GM21717 (cell line): ENCODE data around the gene ACP1.

Experiments
- ATAC-seq: cut with Tn5 transposase; IDR thresholded peaks from one replicate; pipeline ENCODE4 v1.9.1; 2021; ENCODE audit warnings: mild to moderate bottlenecking, moderate library complexity; ENCODE audit not compliant: unreplicated experiment

ACP1 gene

DNA sequence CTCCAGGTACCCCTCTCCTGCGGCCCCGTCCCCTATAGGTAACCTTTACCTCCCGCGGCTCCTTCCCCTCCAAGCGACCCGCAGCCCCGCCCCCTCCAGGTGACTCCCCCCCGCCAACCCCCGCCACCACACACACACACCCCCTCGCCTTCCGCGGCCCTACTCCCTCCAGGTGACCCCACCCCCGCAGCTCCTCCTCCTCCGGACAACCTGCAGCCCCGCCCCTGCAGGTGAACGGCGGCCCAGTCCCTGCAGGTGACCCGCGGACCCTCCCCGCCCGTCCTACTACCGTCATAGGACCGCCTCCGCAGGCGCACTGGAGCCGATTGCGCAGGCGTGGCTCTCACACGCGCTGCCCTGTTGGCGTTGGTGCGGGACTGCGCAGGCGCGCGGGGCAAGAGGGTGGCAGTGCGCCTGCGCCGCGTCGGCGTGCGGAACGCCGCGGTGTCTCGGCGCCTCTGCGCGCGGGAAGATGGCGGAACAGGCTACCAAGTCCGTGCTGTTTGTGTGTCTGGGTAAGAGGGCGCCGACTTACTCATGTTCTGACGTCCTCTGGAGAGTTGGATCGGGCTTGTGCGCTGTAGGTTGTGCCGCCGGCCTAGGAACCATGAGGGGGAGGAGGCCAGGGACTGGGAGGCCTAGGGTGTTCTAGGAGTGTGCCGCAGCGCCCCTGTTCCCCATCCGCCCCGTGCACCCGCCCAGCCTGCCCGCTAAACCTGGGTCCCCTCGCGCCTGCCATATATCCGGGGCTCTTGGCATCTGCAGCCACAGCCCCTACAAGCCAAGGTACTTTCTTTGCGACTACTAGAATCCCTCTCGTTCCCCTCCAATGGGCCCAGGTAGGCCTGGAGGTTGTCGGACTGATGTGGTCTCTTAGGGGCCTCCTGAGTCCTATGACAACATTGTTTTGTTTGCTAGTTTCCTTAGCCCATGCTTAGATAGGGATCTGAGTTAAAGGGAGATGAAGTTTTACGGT lies at the start of gene ACP1:
ACP1 (plus strand) TSS at position 455 of the 976 bp plus-strand sequence; CDS start at position 473, 18 bp downstream.
- peak; percentile 87 for ATAC-seq

DNA sequence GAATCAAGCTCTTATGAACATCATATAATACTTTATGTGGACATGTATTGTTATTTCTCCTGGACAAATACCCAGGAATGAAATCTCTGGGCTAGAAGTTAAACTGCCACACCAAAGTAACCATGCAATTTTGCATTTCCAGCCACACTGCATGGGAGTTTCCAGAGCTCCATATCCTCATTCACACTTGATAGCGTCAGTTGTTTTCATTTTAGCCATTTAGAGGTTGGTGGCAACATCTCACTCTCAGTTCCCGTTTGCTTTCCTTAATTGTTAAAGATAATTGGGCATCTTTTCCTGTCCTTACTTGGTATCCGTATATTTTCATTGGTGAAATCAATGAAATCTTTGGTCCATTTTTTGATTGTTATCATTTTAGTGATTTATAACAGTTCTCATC lies 48.7 kb upstream of the ACP1 start:
- ATAC-seq = no peak

DNA sequence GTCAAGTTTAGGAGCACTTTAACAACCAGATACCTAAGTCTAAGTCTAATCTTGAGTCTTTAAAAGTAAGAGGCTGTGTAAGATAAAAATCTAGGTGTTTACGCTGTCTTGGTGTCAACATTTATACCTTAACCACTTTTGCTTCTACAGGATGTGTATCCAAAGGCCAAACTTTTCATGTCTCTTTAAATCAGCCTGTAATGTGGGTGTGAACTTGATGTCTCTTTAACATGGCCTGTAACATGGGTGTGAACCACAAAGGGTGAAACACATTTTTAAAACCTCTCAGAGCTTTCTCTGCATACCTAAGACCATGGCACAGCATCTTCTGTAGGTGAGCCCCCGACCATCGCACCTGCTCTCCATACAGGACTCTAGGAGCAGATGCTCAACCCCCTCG lies 41.3 kb upstream of the ACP1 start:
- no peak for ATAC-seq

DNA sequence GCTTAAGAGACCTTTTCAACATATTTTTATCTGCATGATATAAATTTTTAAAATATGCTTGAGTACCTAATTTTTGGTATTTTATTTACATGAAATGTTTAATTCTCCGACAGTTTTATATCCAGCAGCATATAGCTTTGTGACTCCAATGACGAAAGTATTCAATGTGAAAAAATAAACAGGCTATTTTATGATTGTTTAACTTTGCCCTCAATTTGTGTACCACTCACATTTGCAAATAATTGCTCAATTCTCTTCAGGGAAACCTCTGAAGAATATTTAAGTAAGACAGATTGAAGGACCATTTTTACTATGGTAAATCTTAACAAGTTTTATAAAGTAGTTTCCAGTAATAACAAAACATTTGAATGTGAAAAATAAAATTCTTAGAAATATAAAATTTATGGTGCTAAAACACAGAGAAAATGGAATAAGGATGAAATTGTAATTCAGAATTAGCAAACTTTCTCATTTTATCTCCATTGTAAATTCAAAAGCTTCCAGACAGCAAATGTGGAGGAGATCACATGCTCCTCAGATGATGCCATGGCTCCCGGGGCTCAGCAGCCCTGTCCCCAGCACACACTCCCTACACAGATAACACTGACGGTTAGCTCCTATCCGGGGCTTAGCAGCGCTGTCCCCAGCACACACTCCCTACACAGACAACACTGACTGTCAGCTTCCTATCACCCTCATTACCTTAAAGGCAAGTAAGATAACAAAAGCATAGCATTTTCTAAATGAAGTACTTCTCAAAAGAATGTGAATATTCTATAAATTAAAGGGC lies 40.6 kb upstream of the ACP1 start:
- ATAC-seq = no peak

DNA sequence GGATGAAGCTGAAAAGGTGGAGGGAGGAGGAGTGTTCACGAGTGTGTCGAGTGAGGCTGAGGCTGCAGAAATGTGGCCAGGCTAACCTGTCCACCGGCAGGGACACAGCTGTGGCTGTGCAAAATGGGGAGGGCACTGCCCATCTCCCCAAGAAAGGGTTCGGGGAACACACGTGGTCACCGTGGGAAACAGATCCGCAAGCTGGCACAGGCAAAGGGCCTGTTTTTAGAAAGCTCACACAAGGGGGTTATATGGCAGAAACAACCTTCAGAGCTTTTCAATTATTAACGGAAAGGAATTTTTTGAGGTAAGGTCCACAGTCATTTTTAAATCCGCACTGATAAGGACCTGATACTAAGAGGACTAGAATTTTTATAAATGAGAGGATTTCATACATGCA lies 36.6 kb upstream of the ACP1 start:
- no peak for ATAC-seq

DNA sequence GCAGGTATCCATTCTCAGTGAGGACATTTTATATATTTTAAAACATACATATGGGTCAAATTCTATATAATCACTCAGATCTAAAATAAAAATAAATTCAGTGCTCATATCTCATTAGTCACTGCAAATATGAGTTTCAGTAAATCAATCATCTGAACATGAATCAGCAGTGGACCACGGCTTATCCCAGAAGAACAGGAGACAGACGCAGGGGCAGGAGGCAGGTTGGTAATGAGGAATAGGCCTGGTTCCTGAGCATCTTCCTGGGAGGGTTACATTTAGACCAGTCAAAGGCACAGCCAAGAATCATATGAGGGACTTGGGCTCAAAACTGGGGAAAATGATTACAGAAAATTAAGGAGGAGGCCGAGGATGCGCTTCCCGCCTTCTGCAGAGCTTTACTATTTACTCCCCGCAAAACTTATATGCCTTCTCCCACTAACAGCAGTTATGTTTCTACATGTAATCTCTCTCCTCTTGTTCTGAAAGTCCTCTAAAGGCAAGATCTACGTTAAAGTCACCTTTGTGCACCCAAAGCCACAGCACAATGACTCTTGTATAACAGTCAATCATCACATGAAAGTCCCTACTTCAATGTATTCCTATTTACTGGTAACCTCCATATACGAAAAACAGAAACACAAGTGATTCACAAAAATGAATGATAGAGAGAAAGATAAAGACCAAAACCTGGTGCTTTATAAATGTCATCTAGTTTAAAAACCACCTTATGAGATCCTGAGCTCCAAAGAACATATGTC lies 36.0 kb upstream of the ACP1 start:
- ATAC-seq = no peak

DNA sequence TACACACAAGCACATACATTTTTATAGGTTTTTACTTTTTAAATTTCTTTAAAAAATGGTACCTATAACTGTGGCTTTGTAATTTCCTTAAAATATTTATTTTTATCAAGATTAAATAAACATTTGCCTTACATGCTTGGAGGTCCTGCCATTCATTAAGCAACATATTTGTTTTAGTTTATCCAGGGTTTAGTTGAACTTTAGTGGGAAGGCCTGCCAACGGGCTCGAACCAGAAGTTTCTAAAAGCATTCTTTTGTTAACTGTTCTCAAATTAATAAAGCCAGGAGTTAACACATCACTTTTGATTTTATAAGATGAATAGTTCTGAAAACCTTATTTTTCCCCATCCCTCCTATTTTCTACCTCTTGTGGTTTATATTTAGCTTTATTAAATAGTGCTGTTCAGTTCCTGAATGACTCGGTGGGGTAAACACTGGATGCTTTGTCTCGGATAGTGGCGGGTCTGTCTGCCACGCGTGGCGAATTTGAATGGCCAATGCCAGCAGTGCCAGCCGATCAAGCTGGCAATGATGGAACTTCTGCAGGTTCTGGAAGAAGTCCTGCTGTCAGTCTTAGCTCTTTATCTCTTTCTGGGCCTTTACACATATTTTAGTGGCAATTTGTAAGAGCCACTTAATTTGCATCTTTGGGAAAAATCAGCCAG lies 33.1 kb upstream of the ACP1 start:
- no peak for ATAC-seq

DNA sequence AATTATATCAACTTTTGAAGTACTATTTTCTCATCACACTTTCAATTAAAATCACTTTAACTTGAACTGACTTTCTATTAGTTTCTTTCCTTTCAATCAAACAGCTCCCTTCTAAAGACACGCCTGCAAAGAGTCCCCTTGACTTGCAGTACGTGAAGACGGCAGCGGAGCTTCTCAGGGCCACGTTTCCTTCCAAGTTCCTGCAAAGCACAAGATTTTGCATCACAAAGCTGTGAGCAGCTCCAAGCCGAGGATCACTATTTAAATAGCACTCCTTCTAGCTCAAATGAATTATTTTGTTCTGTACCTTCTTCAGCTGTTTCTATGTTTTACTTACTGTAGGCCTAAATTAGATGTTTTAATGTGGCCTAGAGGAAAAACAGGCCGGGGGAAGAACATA lies 31.7 kb upstream of the ACP1 start:
- ATAC-seq = no peak

DNA sequence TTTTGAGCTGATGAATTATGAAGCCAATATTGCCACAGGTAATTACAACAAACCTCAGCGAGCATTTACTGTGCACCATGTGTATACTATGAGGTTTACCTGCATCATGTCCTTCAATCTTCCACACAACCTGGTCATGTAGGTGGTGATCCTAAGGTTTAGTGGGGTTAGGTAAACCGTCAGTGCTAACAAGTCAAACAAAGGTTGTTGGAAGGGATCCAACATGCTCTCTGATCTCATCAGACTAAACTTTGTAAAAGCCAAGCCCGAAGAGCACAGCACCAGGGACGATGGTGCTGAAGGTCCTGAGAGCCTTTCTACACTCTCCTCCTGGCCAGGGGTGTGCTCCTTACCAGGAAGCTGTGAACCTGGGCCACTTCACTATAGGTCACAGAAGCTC lies 30.3 kb upstream of the ACP1 start:
- no peak for ATAC-seq

DNA sequence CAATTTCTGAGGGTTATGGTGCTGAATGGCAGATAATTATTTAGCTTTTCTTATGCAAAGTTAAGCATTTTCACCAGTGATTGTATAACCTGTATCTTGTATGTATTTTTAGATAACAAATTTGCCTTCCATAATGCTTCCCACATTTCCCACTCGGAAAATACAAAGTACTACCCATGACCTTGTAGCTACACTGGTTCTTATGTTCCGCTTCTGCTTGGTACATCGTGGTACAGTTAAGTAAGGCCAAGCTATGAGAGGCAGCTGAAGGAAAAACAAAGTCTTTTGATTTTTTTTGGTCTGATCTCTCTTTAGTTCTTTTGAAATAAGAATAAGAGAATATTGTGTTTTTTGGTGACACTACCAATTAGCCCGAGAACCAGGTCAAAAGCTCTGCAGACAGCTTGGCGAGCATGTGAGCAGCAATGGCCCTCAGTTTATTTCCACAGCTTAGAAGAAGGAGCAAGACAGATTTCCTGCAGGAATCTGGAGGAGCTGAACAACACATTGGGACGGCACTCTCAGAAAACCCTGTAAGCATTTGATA lies 27.7 kb upstream of the ACP1 start:
- no peak for ATAC-seq

DNA sequence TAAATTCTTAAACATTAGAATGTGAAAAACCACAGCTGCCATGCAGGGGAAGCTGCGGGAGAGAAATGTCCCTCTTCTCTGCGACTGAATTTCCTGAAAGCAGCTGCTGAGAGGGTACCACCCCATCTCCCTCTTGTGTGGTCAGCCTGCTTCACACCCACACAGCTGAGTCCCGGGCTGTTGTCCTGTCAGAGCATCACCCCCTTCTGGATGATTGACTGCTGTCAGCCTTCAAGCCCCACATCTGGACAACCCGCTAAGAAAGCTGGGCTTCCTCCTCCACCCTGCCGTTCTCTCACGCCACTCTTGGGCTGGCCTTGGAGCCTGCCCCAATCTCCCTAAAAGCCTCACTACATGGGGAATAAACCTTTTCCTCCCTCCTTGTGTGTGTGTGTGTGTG lies 26.9 kb upstream of the ACP1 start:
- ATAC-seq = no peak

DNA sequence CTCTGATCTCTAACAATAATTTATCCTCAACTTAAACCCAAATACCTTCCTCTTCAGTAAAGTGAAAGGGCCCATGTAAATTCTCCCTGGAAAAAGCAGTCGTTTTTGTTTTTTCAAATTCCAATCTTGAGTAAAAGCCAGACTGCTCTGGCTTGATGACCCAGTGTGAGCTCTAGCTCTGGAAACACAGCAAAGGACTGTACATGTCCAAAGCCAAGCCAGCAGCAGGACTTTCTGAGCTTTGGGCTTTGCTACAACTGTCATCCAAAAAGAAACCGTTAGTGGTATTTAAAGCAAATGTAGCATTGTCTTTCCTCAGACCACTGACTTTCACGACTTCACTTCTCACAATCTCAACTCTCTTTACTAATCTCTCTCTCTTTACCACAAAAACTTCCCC lies 26.3 kb upstream of the ACP1 start:
- ATAC-seq = no peak

DNA sequence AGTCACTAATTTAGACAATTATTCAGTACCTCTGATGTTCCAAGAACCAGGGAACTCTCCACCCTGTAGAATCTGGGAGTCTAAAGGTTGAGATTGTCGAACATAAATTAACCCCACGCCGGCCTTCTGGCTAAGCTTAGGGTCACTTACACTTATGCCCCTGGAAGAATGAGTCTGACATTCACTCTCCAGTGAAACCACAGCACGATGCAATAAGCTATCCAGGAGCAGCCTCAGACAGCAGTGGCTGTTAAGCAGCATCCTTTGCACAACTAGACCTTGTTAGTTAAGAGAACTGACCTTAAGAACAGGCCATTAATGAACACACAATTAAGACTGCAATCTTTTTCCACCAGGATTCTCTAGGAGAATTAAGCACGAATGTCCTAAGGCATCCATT lies 25.9 kb upstream of the ACP1 start:
- no peak for ATAC-seq

DNA sequence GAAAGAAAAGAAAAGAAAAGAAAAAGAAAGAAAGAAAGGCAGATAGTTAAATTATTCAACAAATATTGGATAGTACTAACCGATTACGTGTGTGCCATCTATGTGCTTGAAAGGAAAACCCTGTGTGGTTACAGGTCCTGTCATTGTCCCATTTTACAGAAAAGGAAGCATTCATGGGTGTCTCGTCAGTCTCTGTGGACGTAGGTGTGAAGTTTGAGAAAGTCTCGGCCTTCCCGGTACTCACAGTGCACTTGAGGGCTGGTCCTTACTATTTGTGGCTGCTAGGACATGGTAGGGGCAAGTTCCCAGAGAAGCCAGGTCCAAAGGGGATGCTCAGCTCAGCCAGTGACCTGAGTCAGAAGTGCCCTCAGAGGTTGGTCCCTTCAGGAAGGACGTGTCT lies 20.2 kb upstream of the ACP1 start:
- ATAC-seq = no peak

DNA sequence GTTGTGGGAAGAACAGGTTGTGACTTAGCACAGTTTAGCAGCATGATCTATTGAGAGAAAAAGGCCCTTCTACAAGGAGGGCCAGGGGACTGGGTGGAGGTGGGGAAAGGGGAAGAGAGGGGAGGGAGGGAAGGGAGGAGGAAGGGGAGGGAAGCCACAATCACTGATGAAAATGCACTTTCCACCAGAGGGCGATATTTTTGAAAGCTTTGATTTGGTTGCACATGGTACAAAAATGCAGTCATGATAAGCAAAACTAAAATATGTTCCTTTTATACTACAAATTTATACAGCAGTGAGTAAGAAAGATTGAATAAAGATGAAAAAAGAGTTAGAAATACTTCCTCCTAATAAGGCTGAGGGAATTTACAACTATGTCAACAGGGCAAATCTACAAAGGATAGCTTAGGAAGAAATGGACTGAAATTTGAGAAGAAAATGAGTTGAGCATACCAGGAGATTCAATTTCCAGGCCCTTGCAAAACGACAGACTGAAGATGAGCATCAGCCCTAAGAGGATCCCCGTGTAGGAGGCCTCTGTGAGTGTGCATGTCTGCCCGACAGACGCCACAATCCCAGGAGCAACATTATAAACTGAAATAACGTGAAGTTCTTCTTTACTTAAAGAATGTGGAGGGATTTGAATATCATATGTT lies 18.1 kb upstream of the ACP1 start:
- no peak for ATAC-seq

DNA sequence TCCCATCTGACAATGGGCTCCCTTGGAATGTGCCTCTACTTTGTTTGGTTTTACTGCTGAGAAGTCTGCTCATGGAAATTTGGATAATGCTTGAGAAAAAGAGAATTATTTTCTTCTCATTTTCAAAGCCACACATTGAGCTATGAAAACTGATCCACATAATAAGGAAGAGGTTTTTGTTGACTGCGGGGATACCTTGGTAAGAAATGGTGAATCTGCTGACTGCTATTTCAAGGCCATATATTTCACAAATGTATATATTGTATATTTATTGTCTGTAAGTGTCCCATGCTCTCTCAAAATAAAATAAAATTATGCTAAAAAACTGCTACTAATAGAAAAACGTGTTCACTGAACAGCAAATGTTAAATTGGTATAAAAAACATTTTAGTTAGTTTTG lies 16.0 kb upstream of the ACP1 start:
- no peak for ATAC-seq

DNA sequence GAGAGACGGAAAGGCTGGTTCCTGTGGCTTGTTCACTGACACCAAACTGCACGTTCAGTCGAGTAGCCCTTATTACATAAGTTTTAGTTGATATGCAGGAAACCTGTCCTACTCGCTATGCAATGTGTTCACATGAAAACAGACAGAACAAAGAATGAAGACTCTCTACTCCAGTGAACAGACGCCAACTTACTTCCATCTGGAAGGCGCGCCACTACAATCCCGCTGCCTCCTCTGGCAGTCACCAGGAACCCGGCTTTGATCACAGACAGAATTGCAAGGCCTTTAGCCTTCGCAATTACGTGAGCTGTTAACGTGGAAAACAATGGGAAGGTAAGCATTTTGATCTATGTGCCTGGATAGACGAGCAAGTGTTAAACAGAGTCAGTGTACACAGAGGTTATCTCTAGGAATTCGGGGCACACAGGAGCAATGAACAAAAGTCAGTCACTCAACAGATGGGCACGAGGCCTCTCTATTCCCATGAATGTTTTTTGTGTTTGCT lies 15.2 kb upstream of the ACP1 start:
- no peak for ATAC-seq

DNA sequence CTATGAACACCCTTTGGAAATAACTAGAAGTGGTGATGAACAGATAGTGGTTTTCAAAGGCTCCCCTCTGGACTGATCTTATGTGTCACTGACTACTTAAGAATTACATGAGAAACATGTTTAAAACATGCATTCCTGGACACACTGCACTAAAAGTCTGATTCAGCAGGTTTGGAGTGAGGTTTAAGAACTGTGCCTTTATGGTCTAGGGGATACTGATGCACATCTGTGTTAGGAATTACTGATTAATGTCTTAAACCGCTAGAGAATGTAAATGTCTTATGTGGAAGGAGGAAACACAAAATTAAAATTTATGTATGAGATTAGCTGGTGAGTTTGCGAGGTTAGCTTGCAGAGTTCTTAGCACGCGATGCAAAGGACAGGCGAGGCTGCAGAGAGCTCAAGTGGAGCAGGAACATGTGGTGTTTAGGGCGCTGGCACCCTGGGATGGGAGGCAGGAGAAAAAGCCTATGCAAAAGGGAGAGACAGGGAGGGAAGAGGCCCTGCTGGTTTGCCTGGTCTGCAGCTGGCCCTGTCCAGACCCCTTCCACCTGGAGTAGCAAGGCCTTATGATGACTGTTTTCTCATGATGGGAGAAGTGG lies 12.6 kb upstream of the ACP1 start:
- no peak for ATAC-seq

DNA sequence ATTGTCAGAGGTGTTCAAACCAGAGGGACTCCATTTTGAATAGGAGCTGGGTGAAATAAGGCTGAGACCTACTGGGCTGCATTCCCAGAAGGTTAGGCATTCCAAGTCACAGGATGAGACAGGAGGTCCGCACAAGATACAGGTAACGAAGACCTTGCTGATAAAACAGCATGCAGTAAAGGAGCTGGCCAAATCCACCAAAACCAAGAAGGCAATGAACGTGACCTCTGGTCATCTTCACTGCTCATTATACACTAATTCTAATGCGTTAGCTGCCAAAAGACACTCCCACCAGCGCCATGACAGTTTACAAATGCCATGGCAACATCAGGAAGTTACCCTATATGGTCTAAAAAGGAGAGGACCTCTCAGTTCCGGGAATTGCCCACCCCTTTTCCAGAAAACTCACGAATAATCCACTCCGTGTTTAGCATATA lies 11.5 kb upstream of the ACP1 start:
- ATAC-seq = no peak
